ENCODE measurements around the gene MAPK1. TPM values are rescaled to one million over a fixed set of nuclear protein-coding genes. Genes with fewer than 3 reads are reported as not detected.
"Not testable (repeated sequence)": the region's sequence is repeated elsewhere in the genome, so short reads cannot be mapped to it uniquely, and the experiment has no call there.

The MAPK1 gene
- total RNA-seq, 1 experiment from 2014 or later = 122 TPM

DNA sequence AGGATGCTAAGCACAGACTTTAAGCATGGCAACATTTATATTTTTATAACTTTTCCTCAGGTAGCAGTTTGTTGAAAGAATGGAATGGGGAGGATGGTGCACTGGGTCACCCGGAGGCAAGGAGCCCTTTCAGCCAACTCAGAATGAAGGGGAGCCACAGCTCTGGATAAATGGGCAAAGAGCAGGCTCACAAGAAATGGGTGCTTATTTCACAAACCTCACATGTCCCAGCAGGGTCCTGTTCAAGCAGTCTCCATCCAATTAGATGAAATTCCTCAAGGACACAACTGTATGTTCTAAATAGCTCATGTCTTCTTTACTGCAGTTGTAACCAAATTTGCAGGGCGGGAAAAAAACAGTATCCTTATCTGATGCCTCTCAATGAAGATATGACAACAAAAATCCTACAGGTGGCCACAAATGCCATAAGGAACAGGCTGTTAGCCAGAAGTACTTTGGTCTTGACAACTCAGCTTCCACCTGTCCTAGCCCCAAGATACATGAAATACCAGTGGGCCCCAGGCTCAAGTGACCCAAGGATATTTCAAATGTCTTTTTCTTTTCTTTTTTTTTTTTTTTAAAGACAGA, 48.2 kb downstream of the MAPK1 start:
- no TSS peak for BruUV-seq (replicated peaks)
- no peak overlapping the region for H3K27ac ChIP-seq (ENCODE audit: low read length)
- intact Hi-C loops (cut with micrococcal nuclease; ENCODE audit: unreplicated experiment) = no loop called here
- TF ChIP-seq, protein P1, sequence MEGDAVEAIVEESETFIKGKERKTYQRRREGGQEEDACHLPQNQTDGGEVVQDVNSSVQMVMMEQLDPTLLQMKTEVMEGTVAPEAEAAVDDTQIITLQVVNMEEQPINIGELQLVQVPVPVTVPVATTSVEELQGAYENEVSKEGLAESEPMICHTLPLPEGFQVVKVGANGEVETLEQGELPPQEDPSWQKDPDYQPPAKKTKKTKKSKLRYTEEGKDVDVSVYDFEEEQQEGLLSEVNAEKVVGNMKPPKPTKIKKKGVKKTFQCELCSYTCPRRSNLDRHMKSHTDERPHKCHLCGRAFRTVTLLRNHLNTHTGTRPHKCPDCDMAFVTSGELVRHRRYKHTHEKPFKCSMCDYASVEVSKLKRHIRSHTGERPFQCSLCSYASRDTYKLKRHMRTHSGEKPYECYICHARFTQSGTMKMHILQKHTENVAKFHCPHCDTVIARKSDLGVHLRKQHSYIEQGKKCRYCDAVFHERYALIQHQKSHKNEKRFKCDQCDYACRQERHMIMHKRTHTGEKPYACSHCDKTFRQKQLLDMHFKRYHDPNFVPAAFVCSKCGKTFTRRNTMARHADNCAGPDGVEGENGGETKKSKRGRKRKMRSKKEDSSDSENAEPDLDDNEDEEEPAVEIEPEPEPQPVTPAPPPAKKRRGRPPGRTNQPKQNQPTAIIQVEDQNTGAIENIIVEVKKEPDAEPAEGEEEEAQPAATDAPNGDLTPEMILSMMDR (IDR thresholded peaks at IDR 0.05) = no peak
- no peak for TF ChIP-seq SIN3A (IDR thresholded peaks at IDR 0.05; ENCODE audit: borderline replicate concordance, insufficient read depth, low read depth, low read length)
- TF ChIP-seq, protein P2, sequence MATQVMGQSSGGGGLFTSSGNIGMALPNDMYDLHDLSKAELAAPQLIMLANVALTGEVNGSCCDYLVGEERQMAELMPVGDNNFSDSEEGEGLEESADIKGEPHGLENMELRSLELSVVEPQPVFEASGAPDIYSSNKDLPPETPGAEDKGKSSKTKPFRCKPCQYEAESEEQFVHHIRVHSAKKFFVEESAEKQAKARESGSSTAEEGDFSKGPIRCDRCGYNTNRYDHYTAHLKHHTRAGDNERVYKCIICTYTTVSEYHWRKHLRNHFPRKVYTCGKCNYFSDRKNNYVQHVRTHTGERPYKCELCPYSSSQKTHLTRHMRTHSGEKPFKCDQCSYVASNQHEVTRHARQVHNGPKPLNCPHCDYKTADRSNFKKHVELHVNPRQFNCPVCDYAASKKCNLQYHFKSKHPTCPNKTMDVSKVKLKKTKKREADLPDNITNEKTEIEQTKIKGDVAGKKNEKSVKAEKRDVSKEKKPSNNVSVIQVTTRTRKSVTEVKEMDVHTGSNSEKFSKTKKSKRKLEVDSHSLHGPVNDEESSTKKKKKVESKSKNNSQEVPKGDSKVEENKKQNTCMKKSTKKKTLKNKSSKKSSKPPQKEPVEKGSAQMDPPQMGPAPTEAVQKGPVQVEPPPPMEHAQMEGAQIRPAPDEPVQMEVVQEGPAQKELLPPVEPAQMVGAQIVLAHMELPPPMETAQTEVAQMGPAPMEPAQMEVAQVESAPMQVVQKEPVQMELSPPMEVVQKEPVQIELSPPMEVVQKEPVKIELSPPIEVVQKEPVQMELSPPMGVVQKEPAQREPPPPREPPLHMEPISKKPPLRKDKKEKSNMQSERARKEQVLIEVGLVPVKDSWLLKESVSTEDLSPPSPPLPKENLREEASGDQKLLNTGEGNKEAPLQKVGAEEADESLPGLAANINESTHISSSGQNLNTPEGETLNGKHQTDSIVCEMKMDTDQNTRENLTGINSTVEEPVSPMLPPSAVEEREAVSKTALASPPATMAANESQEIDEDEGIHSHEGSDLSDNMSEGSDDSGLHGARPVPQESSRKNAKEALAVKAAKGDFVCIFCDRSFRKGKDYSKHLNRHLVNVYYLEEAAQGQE (IDR thresholded peaks at IDR 0.05; ENCODE audit: insufficient read depth in 1 of 2, low read depth in 2 of 2, low read length in 1 of 2) = no peak
- TF ChIP-seq POLR2AphosphoS5 (IDR thresholded peaks at IDR 0.05; ENCODE audit: low read depth, low read length) = no peak
- TF ChIP-seq TCF7L2 (IDR thresholded peaks at IDR 0.05; ENCODE audit: low read depth, low read length) = no peak
- no peak for ATAC-seq
- ChIA-PET CTCF (no interaction called here), POLR2A (no interaction called here)
- no peak overlapping the region for H3K4me3 ChIP-seq (ENCODE audit: low read depth in 2 of 2, low read length in 2 of 2)
- no peaks in the 10 kb centered on the region for H3K36me3 ChIP-seq (ENCODE audit: control insufficient read depth, insufficient read depth, low read length)
- no peak for DNase-seq (ENCODE audit: low read depth, low spot score)
- in situ Hi-C loops (cut with HindIII; ENCODE audit: low pct_unique_long_range_greater_than_20kb, low sequenced_read_pairs) = loop anchor here (25.0 kb wide), 1 partner anchor 118 kb away; no protein-coding TSS in a partner anchor
- no peaks in the 10 kb centered on the region for H3K27me3 ChIP-seq (ENCODE audit: control insufficient read depth, insufficient read depth, low read length)
- H3K4me1 ChIP-seq (ENCODE audit: control insufficient read depth, insufficient read depth, low read length) = peaks cover 6% of the 10 kb centered on the region
- H3K9me3 ChIP-seq (ENCODE audit: control insufficient read depth, insufficient read depth, low read depth, low read length) = no peaks in the 10 kb centered on the region

DNA sequence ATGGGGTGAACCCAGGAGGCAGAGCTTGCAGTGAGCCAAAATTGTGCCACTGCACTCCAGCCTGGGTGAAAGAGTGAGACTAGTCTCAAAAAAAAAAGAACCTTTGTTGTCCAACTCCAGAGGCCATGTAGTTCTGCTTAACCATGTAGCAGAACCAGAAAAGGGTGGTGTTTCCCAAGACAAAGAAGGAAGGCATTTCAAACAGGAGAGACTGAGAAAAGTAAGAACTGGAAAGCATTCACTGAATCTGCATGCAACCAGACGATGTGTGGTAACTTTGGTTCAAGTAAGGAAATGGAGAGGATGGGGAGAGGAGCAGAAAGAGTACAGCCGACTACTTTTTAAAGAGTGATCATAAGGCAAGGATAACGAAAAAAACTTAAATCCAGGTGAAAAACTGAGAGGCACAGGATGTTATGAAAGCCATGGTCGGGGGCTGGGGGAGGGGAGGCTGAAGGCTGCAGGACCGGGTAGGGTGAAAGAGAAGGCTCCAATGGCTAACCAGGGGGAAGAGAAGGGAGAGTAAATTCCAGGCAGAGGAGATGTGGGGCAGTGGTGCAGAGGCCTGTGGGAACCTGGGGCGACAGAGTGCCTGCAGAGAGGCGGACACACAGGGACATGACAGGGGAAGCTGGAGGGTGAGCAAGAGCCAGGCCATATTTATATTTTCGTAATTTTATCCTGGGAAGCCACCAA, 48.8 kb downstream of the MAPK1 start:
- Histone ChIP-seq H3K9me3 (ENCODE audit: control insufficient read depth, insufficient read depth, low read depth, low read length) (no peaks in the 10 kb centered on the region), H3K27ac (ENCODE audit: low read length) (no peak overlapping the region), H3K4me3 (ENCODE audit: low read depth in 2 of 2, low read length in 2 of 2) (no peak overlapping the region), H3K36me3 (ENCODE audit: control insufficient read depth, insufficient read depth, low read length) (no peaks in the 10 kb centered on the region), H3K27me3 (ENCODE audit: control insufficient read depth, insufficient read depth, low read length) (no peaks in the 10 kb centered on the region), H3K4me1 (ENCODE audit: control insufficient read depth, insufficient read depth, low read length) (peaks cover 6% of the 10 kb centered on the region)
- no peak for DNase-seq (ENCODE audit: low read depth, low spot score)
- no TSS peak for BruUV-seq (replicated peaks)
- TF ChIP-seq, protein P1 (IDR thresholded peaks at IDR 0.05) = no peak
- TF ChIP-seq TCF7L2 (IDR thresholded peaks at IDR 0.05; ENCODE audit: low read depth, low read length) = no peak
- no peak for TF ChIP-seq SIN3A (IDR thresholded peaks at IDR 0.05; ENCODE audit: borderline replicate concordance, insufficient read depth, low read depth, low read length)
- no peak for TF ChIP-seq POLR2AphosphoS5 (IDR thresholded peaks at IDR 0.05; ENCODE audit: low read depth, low read length)
- TF ChIP-seq, protein P2 (IDR thresholded peaks at IDR 0.05; ENCODE audit: insufficient read depth in 1 of 2, low read depth in 2 of 2, low read length in 1 of 2) = no peak
- POLR2A ChIA-PET = no interaction called here
- intact Hi-C loops (cut with micrococcal nuclease; ENCODE audit: unreplicated experiment) (no loop called here), in situ Hi-C loops (cut with HindIII; ENCODE audit: low pct_unique_long_range_greater_than_20kb, low sequenced_read_pairs) (loop anchor here (25.0 kb wide), 1 partner anchor 119 kb away; no protein-coding TSS in a partner anchor)
- ATAC-seq = no peak
- CTCF ChIA-PET = no interaction called here

GRCh38 chr22:21817497-21817853, 50.0 kb downstream of the MAPK1 start:
- H3K9me3 ChIP-seq (ENCODE audit: control insufficient read depth, insufficient read depth, low read depth, low read length); CTCF ChIA-PET; H3K27me3 ChIP-seq (ENCODE audit: control insufficient read depth, insufficient read depth, low read length); BruUV-seq (replicated peaks); H3K4me1 ChIP-seq (ENCODE audit: control insufficient read depth, insufficient read depth, low read length); H3K27ac ChIP-seq (ENCODE audit: low read length); H3K4me3 ChIP-seq (ENCODE audit: low read depth in 2 of 2, low read length in 2 of 2); POLR2A ChIA-PET; DNase-seq (ENCODE audit: low read depth, low spot score); intact Hi-C loops (cut with micrococcal nuclease; ENCODE audit: unreplicated experiment); H3K36me3 ChIP-seq (ENCODE audit: control insufficient read depth, insufficient read depth, low read length); ATAC-seq: not testable (repeated sequence)
- in situ Hi-C loops (cut with HindIII; ENCODE audit: low pct_unique_long_range_greater_than_20kb, low sequenced_read_pairs) = loop anchor here (25.0 kb wide), 1 partner anchor 120 kb away; no protein-coding TSS in a partner anchor
